ENCODE data around the gene NALCN.

Gene NALCN

GRCh38 chr13:101111894-101112293 is 304.4 kb downstream of the NALCN start:
- DNase-seq = no peak

- no peak for DNase-seq
Observed at GRCh38 chr13:101109005-101109404, 307.3 kb downstream of the NALCN start.

- no peak for DNase-seq
Observed at GRCh38 chr13:101098873-101099272, 317.4 kb downstream of the NALCN start.

GRCh38 chr13:101092985-101093384 is 323.3 kb downstream of the NALCN start:
- no peak for DNase-seq

GRCh38 chr13:101090287-101090686 is 326.0 kb downstream of the NALCN start:
- DNase-seq = no peak

- DNase-seq = no peak
Observed at GRCh38 chr13:101085551-101085950, 330.8 kb downstream of the NALCN start.

GRCh38 chr13:101082441-101082840 is 333.9 kb downstream of the NALCN start:
- DNase-seq = no peak

- no peak for DNase-seq
Observed at GRCh38 chr13:101080616-101081015, 335.7 kb downstream of the NALCN start.

- DNase-seq = no peak
Observed at GRCh38 chr13:101065329-101065728, 351.0 kb downstream of the NALCN start.

- DNase-seq = no peak
Observed at GRCh38 chr13:101059793-101060192, 356.5 kb downstream of the NALCN start.

- DNase-seq = no peak
Observed at GRCh38 chr13:101058841-101059240, 357.5 kb downstream of the NALCN start.

- no peak for DNase-seq
Observed at GRCh38 chr13:101053301-101054093, 362.8 kb downstream of the NALCN start.

GRCh38 chr13:101049166-101049850 is 367.0 kb downstream of the NALCN start:
- no peak for DNase-seq

GRCh38 chr13:101036546-101036945 is 379.8 kb downstream of the NALCN start:
- no peak for DNase-seq

GRCh38 chr13:101035119-101035620 is 381.1 kb downstream of the NALCN start:
- no peak for DNase-seq

- no peak for DNase-seq
Observed at GRCh38 chr13:101026736-101027398, 389.4 kb downstream of the NALCN start.

- DNase-seq = no peak
Observed at GRCh38 chr13:101026328-101026727, 390.0 kb downstream of the NALCN start.

- DNase-seq = no peak
Observed at GRCh38 chr13:101025925-101026324, 390.4 kb downstream of the NALCN start.

- DNase-seq = no peak
Observed at GRCh38 chr13:101025519-101025918, 390.8 kb downstream of the NALCN start.

GRCh38 chr13:101019126-101019525 is 397.2 kb downstream of the NALCN start:
- DNase-seq = no peak

GRCh38 chr13:101018720-101019119 is 397.6 kb downstream of the NALCN start:
- DNase-seq = no peak

- DNase-seq = no peak
Observed at GRCh38 chr13:101017123-101017872, 399.0 kb downstream of the NALCN start.

- DNase-seq = no peak
Observed at GRCh38 chr13:101016475-101016874, 399.8 kb downstream of the NALCN start.

Measured in CD4-positive, alpha-beta T cell treated with Interleukin-15 for 1 hour (primary cell).